Mesodermal cell (in vitro differentiated cells): ENCODE data around the gene FANCB.

ENCODE experiments used
- H3K27ac ChIP-seq: 2 replicates; pipeline ENCODE4 v1.7.0; 2013; ENCODE audit warnings: mild to moderate bottlenecking, low read depth, low read length, moderate library complexity; ENCODE audit not compliant: severe bottlenecking
- H3K36me3 ChIP-seq: 2 replicates; pipeline ENCODE4 v1.7.1; 2013; ENCODE audit warnings: mild to moderate bottlenecking, low read length, moderate library complexity; ENCODE audit not compliant: control insufficient read depth, insufficient read depth
- H3K4me1 ChIP-seq: one replicate; pipeline ENCODE4 v1.7.1; 2013; ENCODE audit warnings: mild to moderate bottlenecking, low read length; ENCODE audit not compliant: insufficient read depth, control insufficient read depth, poor library complexity, severe bottlenecking
- H3K4me3 ChIP-seq: 2 replicates; pipeline ENCODE4 v1.7.0; 2013; ENCODE audit warnings: low read length, control low read depth, mild to moderate bottlenecking; ENCODE audit not compliant: insufficient read depth, poor library complexity, severe bottlenecking; ENCODE audit errors: extremely low read depth
- H3K9me3 ChIP-seq: 2 replicates; pipeline ENCODE4 v1.7.1; 2013; ENCODE audit warnings: mild to moderate bottlenecking, low read length, moderate library complexity; ENCODE audit not compliant: control insufficient read depth
- WGBS, 2 experiments: methylation state at CpG; one replicate each; pipeline ENCODE4 v1.1.5; 2013; ENCODE audit warnings: missing lambda C conversion rate in 2 of 2; ENCODE audit not compliant: insufficient coverage in 2 of 2; 5-methylcytosine and 5-hydroxymethylcytosine counted together

Gene FANCB

DNA sequence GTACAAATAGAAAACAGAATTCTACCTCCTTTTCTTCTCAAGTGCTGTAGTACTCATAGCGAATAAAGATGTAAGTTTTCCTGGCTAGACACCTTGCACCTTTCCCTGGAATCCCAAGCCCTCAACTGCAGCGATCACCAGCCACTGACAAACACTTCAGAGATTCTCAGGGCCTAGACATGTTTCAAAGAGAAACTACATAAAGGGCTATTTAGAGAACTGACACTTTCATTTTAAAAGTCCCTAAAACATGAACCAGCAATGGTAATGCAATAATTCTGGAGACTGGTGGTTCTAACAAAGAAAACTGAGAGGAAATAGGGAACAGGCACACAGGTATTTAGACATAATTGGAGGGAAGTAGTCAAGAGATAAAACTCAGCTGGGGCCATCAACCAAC lies 35.7 kb downstream of the FANCB start:
- Histone ChIP-seq H3K9me3 (no peaks in the 10 kb centered on the region), H3K36me3 (peaks cover 13% of the 10 kb centered on the region), H3K4me1 (peaks cover 5% of the 10 kb centered on the region), H3K27ac (no peak overlapping the region), H3K4me3 (no peak overlapping the region)
- no CpG with 5 or more reads among the region's 2 CpGs for WGBS, 2 experiments

GRCh38 chrX:14832586-14832985 lies 40.3 kb downstream of the FANCB start:
- H3K4me3 ChIP-seq, result no peak overlapping the region
- H3K27ac ChIP-seq, result peak overlapping the region; percentile 45
- peaks cover 7% of the 10 kb centered on the region for H3K9me3 ChIP-seq
- peaks cover 16% of the 10 kb centered on the region for H3K36me3 ChIP-seq
- H3K4me1 ChIP-seq, result peaks cover 5% of the 10 kb centered on the region

GRCh38 chrX:14832151-14832550 lies 40.7 kb downstream of the FANCB start:
- WGBS, 2 experiments, result 70% methylated on average over 2 of the region's 2 CpGs; no CpG with 5 or more reads in 1 of the 2 experiments
- no peak overlapping the region for H3K4me3 ChIP-seq
- H3K36me3 ChIP-seq, result peaks cover 14% of the 10 kb centered on the region
- H3K9me3 ChIP-seq, result peaks cover 7% of the 10 kb centered on the region
- peaks cover 5% of the 10 kb centered on the region for H3K4me1 ChIP-seq
- H3K27ac ChIP-seq, result peak overlapping the region; percentile 45

DNA sequence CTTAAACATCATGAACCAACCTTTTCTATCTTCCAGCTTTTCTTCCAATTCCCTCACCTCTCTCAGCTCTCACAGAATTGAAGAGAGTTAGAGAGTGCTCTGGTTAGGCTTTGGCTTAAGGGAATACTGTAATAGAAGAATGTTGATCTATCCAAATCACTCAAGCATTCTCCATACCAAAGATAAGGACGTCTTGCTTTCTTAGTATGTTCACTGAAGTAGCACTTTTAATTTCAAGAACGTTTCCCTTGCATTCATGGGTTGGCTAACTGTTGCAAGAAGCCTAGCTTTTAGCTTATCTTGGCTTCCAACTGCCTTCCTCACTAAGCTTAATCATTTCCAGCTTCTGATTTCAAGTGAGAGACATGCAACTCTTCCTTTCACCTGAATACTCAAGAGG lies 43.2 kb downstream of the FANCB start:
- Histone ChIP-seq H3K4me1 (peaks cover 5% of the 10 kb centered on the region), H3K9me3 (peaks cover 7% of the 10 kb centered on the region), H3K36me3 (peaks cover 3% of the 10 kb centered on the region), H3K27ac (no peak overlapping the region), H3K4me3 (no peak overlapping the region)
- 100% methylated on average over 2 of the region's 2 CpGs; no CpG with 5 or more reads in 1 of the 2 experiments for WGBS, 2 experiments

GRCh38 chrX:14826319-14826718 lies 46.5 kb downstream of the FANCB start:
- no peaks in the 10 kb centered on the region for H3K4me1 ChIP-seq
- no CpG with 5 or more reads among the region's 3 CpGs for WGBS, 2 experiments
- H3K4me3 ChIP-seq, result no peak overlapping the region
- peaks cover 7% of the 10 kb centered on the region for H3K9me3 ChIP-seq
- H3K27ac ChIP-seq, result no peak overlapping the region
- peaks cover 3% of the 10 kb centered on the region for H3K36me3 ChIP-seq

GRCh38 chrX:14825851-14826250 lies 47.0 kb downstream of the FANCB start:
- no peaks in the 10 kb centered on the region for H3K4me1 ChIP-seq
- peaks cover 3% of the 10 kb centered on the region for H3K36me3 ChIP-seq

GRCh38 chrX:14819769-14820168 lies 53.1 kb downstream of the FANCB start:
- WGBS, 2 experiments, result 79 to 93% methylated on average over 2 to 3 of the region's 3 CpGs

More at GRCh38 chrX:14825851-14826250, 47.0 kb downstream of the FANCB start:
- H3K9me3 ChIP-seq, result peaks cover 7% of the 10 kb centered on the region
- H3K27ac ChIP-seq, result no peak overlapping the region
- H3K4me3 ChIP-seq, result no peak overlapping the region

DNA sequence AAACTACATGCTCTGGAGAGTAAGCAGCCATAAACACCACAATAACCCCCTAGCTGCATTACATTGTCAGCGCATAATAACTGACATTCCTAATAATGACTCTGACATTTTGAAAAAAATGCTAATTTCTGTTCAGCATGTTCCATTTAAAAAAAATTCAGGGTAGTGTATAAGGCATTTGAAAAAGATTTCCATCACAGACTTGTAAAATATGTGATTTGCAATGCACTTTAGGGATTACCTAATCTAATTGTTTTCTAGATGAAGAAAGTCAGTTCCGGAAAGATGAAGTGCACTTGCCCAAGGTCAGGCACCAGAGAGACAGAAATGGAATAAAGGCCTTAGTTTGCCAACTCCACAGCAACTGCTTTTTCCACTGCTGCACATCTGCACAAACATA lies 55.3 kb downstream of the FANCB start:
- no peaks in the 10 kb centered on the region for H3K4me1 ChIP-seq
- H3K9me3 ChIP-seq, result no peaks in the 10 kb centered on the region
- H3K4me3 ChIP-seq, result no peak overlapping the region
- no CpG with 5 or more reads among the region's 2 CpGs for WGBS, 2 experiments
- H3K27ac ChIP-seq, result no peak overlapping the region
- no peaks in the 10 kb centered on the region for H3K36me3 ChIP-seq

More at GRCh38 chrX:14819769-14820168, 53.1 kb downstream of the FANCB start:
- Histone ChIP-seq H3K4me1 (no peaks in the 10 kb centered on the region), H3K4me3 (no peak overlapping the region), H3K36me3 (no peaks in the 10 kb centered on the region), H3K9me3 (no peaks in the 10 kb centered on the region), H3K27ac (no peak overlapping the region)

DNA sequence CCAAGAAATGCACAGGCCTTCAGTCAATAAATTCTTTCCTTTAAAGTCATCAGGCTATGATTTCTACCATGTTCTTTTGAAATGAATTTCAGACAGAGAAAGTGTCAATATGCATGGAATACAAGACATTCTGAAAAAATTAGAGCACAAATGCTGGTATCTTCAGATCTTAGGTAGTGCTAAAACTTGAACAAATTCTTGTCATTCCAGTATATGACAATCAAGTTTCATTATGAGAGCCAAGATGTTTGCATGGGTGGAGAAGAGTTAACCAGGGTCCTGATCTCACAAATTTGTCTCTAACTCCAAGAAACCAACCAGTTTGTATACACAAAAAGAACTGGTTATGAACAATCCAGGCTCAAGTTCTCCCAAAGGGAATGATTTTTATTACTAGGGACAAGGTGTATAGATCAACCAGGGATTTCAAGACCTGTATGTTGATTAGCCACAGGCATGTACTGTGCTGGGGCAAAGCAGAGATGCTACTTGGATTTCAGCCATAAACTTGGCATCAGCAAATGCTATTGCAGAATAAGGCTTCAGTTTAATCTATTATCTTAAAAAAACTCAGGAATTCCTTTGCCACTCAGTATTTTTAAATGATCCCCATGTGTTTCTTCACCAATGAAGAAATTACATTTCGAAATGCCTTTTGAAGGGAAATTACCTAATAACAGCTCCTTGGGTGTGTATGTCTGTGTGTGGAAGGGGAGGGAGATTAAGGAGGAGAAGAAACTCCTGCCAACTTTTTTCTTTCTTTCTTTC lies 69.7 kb downstream of the FANCB start:
- Histone ChIP-seq H3K4me1 (peaks cover 16% of the 10 kb centered on the region), H3K9me3 (no peaks in the 10 kb centered on the region)

DNA sequence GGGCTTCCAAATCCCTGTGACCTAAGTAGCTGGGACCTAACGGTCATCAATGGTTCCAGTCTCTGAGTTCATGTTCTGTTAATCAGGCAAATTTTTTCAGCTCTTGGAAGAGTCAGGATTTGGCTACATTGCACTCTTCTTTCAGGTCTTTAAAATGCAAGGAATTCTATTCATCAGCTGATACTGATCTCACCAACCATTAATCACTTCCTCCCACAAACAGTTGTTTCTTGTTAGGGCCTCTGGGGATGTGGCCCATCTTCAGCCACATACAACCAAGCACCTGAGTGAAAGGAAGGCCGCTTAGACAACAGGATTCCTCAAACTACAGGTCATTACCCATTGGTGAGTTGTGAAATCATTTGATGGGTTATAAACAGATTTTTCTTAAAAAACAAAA lies 71.7 kb downstream of the FANCB start:
- H3K27ac ChIP-seq, result no peak overlapping the region
- peaks cover 16% of the 10 kb centered on the region for H3K4me1 ChIP-seq
- WGBS, 2 experiments, result 62% methylated on average over 1 of the region's 2 CpGs; no CpG with 5 or more reads in 1 of the 2 experiments

More for the DNA sequence above, 69.7 kb downstream of the FANCB start:
- no peaks in the 10 kb centered on the region for H3K36me3 ChIP-seq
- H3K4me3 ChIP-seq, result no peak overlapping the region
- WGBS, 2 experiments, result no CpG with 5 or more reads among the region's 1 CpG
- H3K27ac ChIP-seq, result no peak overlapping the region

DNA sequence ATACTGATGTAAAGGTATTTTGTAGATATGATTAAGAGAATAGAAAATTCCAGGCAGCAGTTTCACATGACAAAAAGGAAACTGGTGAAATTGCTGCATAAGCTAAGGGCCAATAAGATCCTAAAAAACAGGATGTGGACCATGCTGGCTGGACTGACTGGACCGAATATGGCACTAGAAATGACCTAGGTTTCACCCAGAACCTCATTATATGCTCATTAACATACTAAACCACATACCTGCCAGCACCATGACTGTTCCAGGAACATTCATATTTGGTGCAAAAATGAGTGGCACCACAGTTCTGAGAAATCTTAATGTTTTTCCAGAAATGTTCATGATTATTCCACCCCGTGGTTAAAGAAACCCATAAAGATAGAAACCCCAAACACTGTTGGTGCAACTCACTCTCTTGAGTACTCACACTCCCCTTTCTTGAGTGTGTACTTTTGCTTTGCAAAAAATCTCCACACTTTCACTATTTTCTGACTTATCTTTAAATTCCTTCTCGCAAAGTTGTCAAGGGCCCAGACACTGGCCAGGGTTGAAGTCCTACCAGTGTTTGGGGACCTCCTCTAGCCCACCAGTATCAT lies 74.0 kb downstream of the FANCB start:
- WGBS, 2 experiments, result no CpG with 5 or more reads among the region's 3 CpGs
- H3K4me1 ChIP-seq, result peaks cover 16% of the 10 kb centered on the region
- H3K4me3 ChIP-seq, result no peak overlapping the region

More for the DNA sequence above, 71.7 kb downstream of the FANCB start:
- Histone ChIP-seq H3K36me3 (no peaks in the 10 kb centered on the region), H3K9me3 (no peaks in the 10 kb centered on the region), H3K4me3 (no peak overlapping the region)

More for the DNA sequence above, 74.0 kb downstream of the FANCB start:
- Histone ChIP-seq H3K9me3 (no peaks in the 10 kb centered on the region), H3K27ac (no peak overlapping the region), H3K36me3 (peaks cover 3% of the 10 kb centered on the region)
